Measurements from ENCODE around the gene PSKH1. TPM values are rescaled to one million over a fixed set of nuclear protein-coding genes. Genes with fewer than 3 reads are reported as not detected.

Gene PSKH1
- total RNA-seq, 1 donor from 2014 or later = 39.7 TPM

DNA sequence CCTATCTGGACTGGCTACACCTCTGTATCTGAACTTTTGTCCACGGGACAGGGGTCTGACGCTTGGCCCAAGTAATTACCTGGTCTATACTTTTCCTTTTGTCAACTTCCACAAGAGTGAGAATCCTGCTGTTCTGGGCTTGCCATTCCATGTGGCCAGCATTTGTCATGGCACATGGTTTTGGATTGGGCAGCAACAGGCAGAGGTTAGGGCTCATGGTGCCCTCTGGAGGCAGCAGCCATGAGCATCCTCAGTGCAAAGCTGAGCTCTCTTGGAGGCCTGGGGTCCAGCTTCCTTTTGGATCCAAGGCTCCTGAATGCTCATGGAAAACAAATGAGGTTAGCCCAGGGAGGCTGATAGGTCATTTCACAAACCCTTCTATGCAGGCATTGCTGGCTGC is 27.7 kb upstream of the PSKH1 start:
- peak; percentile 51 for DNase-seq (ENCODE audit: low read depth)

DNA sequence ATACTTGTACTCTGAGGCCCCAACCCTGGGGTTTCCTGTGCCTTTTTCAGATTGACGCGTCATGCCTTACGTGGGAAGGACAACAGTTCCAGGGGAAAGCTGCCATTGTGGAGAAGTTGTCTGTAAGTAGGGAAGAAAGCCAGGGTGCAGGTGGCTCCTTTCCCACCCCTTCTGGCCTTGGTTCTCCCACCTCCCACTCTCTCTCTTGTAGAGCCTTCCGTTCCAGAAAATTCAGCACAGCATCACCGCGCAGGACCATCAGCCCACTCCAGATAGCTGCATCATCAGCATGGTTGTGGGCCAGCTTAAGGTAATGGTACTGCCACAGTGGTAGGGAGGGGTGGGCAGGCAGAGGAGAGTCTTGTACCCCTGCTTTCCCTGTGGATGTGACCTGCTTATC is 24.8 kb upstream of the PSKH1 start:
- no peak for DNase-seq (ENCODE audit: low read depth)

- no peak for DNase-seq (ENCODE audit: low read depth)
These were observed 23.4 kb upstream of the PSKH1 start for GRCh38 chr16:67869653-67870052.

- DNase-seq (ENCODE audit: low read depth) = no peak
These were observed 21.8 kb upstream of the PSKH1 start for GRCh38 chr16:67871256-67871655.

DNA sequence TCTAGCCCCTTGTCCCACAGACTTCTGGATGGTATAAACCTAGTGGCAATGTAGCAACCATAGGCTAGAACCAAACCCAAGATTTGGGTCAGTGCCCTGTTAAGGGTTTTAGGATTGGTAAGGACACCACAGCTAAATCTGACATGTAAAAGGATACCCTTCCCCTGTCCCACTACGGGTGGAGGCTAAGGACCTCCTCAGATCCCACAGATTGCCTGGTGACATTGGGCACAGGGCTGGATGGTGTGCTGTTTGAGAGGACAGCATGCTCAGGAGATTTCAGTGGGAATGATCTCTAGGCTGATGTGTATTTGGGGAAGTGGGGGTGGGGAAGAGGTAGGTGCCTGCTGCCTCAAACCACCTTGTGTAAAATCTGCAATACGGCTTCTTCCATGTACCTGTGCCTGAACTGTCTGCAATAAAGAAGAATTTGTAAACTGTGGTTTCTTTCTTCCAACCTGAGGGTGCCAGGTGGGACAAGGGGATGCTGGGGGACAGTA is 20.9 kb upstream of the PSKH1 start:
- no peak for DNase-seq (ENCODE audit: low read depth)

GRCh38 chr16:67872631-67873434 is 20.2 kb upstream of the PSKH1 start, which contains the start of gene EDC4:
Gene EDC4 (plus strand): TSS chr16:67873052. CDS start chr16:67873262, 210 bp downstream.
- peak; percentile 47 for DNase-seq (ENCODE audit: low read depth)

DNA sequence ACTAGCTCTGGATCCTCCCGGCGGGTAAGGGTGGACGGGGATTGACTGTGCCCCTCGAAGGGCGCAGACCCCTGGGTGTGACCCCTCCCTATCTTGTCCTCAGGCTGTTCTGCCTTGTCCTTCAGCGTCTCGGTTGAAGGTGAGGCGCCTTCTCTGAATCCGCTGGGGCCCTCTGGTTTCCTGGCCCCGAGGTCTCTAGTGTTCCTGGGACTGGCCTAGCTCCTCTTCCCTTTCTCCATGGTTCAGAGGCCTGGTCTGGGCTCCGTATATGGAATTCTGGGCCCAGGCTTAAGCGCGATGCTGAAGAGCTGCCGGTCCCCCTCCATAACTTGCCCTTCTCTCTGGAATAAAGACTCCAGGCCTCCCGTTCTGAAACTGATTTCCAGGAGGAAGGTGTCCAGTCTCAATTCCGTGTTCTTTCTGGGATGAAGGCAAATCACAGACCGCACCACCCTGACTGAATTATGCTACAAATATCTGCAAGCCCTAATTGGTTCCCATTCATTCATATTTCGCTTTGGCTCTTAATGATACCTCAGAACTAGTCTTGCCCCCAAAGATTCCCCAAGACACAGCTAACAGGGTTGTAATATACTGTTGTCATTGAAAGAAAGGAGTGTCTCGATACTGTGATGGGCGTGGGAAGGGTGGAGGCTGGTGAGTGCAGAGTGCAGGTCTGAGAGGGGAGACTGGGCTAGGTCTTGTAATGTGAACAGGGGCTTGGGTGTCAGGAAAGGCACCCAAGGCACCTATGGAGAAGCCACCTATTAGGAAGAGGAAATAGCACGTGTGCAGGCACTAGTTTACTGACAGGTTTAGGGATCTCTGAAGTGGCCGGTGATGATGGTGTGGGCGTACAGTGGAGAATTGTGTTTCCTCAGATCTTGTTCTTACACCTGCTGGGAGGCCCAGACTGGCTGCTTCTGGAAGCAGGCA is 19.4 kb upstream of the PSKH1 start:
- no peak for DNase-seq (ENCODE audit: low read depth)

DNA sequence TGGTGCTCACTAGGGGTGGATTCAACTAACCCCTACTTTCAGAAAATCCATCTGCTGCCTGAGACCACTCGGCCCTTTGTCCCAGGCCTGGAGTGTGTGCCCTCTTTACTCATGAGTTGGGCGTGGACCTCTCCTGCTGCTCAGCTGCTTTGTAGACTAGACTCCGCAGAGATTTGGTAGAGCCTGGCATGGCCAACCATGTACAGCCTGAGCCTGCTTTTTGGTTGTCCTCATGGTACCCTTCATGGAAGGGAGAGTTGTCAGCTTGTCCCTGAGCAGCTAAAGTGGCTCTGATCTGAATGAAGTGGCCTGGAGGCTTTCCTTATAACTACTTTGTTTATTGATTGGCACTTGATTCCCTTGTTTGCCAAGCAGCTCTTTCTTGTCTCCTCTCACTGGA is 18.7 kb upstream of the PSKH1 start:
- no peak for DNase-seq (ENCODE audit: low read depth)

GRCh38 chr16:67877064-67877463 is 16.0 kb upstream of the PSKH1 start:
- no peak for DNase-seq (ENCODE audit: low read depth)

- no peak for DNase-seq (ENCODE audit: low read depth)
These were observed 14.8 kb upstream of the PSKH1 start for GRCh38 chr16:67878232-67878631.

DNA sequence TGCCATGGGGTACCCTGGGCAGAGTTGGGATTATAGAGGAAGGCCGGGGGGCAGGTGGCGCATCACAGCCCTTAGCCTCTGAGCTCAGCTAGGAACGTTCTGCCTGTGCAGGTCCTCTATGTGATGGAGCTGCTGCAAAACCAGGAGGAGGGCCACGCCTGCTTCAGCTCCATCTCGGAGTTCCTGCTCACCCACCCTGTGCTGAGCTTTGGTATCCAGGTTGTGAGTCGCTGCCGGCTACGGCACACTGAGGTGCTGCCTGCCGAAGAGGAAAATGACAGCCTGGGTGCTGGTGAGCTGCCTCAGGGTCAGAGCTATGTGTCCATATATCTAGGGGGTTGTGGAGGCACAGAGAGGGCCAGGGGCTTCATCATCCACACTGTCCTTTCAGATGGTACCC is 14.2 kb upstream of the PSKH1 start:
- DNase-seq (ENCODE audit: low read depth) = no peak

DNA sequence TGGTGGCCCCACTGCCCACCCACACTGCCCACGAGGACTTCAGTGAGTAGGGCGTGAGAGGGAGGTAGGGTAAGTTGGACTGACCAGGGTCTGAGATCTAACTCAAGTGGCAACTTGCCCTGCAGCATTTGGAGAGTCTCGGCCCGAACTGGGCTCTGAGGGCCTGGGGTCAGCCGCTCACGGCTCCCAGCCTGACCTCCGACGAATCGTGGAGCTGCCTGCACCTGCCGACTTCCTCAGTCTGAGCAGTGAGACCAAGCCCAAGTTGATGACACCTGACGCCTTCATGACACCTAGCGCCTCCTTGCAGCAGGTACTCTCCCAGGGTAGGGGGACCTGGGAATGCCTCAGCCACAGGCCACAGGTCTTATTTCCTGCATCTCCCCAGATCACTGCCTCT is 13.6 kb upstream of the PSKH1 start:
- no peak for DNase-seq (ENCODE audit: low read depth)

DNA sequence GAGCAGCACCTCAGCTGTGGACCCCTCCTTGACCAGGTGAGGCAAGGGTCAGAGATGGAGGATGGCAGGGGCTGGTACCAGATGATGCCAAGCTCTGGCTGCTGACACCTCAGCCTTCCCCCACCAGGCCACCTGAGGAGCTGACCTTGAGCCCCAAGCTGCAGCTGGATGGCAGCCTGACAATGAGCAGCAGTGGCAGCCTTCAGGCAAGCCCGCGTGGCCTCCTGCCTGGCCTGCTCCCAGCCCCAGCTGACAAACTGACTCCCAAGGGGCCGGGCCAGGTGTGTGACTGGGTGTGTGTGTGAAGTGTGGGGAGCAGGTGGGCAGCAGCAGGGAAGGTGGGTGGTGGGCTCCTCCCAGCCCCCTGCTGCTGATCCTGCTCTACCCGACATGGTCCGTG is 13.1 kb upstream of the PSKH1 start:
- no peak for DNase-seq (ENCODE audit: low read depth)

DNA sequence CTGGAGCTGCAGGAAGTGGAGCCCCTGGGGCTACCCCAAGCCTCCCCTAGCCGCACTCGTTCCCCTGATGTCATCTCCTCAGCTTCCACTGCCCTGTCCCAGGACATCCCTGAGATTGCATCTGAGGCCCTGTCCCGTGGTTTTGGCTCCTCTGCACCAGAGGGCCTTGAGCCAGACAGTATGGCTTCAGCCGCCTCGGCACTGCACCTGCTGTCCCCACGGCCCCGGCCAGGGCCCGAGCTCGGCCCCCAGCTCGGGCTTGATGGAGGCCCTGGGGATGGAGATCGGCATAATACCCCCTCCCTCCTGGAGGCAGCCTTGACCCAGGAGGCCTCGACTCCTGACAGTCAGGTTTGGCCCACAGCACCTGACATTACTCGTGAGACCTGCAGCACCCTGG is 12.5 kb upstream of the PSKH1 start:
- no peak for DNase-seq (ENCODE audit: low read depth)

DNA sequence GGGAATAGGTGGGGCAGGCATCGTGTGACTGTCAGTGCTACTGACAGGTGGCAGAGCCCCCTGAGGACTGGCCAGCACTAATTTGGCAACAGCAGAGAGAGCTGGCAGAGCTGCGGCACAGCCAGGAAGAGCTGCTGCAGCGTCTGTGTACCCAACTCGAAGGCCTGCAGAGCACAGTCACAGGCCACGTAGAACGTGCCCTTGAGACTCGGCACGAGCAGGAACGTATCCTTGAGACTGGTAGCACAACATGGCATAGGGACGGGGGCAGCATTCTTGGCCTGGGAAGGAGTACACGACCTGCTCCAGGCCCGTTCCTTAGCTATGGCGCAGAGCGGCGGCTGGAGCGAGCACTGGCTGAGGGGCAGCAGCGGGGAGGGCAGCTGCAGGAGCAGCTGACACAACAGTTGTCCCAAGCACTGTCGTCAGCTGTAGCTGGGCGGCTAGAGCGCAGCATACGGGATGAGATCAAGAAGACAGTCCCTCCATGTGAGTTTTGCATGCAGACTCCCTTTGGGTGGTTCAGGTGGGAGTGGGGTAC is 11.4 kb upstream of the PSKH1 start:
- no peak for DNase-seq (ENCODE audit: low read depth)

GRCh38 chr16:67882374-67883145 is 10.5 kb upstream of the PSKH1 start:
- DNase-seq (ENCODE audit: low read depth) = no peak

DNA sequence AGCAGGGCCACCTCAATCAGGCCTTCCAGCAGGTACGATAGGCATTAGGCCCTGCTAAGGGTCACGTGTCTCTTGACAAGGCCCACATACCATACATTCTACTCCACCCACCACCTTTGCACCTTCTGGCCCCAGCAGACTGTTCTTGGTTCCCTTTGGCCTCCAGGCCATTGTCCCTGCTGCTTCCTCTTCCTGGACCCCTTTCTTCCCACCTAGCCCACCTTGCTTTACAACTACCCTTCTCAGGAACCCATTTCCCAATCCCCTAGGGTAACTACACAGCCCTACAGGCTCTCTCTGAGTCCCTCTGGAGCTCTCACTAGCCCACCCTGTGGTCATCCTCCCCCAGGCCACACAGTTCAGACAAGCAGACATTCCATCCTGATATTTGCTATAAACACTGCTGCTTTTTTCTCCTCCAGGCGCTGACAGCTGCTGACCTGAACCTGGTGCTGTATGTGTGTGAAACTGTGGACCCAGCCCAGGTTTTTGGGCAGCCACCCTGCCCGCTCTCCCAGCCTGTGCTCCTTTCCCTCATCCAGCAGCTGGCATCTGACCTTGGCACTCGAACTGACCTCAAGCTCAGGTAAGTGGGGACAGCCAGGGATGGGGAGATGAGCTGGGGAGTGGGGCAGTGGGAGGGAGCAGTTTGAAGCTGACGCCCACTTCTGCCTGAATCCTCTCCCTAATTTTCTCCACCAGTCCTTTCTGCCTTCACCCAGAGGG is 9.7 kb upstream of the PSKH1 start:
- DNase-seq (ENCODE audit: low read depth) = no peak

- peak; percentile 21 for DNase-seq (ENCODE audit: low read depth)
These were observed 9.2 kb upstream of the PSKH1 start for GRCh38 chr16:67883872-67884261.

- DNase-seq (ENCODE audit: low read depth) = peak; percentile 40
These were observed 8.4 kb upstream of the PSKH1 start, which contains the start of gene NRN1L for GRCh38 chr16:67884684-67885083. Gene NRN1L (plus strand): TSS chr16:67884885. CDS start chr16:67884904, 19 bp downstream.

DNA sequence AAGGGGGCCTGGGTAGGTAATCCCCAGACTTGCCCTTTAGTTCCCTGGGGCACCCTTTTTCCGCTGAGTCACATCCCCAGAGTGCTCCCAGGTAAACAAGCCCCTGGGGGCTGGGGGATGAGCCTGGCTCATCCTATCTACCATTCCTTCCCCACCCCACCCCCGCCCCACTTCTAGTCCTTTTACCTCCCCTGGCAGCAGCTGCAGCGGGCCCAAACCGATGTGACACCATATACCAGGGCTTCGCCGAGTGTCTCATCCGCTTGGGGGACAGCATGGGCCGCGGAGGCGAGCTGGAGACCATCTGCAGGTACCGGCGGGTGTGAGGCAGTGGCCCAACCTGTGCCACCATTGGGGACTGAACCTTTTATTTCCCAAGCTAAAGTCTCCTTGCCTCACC is 7.5 kb upstream of the PSKH1 start:
- no peak for DNase-seq (ENCODE audit: low read depth)

DNA sequence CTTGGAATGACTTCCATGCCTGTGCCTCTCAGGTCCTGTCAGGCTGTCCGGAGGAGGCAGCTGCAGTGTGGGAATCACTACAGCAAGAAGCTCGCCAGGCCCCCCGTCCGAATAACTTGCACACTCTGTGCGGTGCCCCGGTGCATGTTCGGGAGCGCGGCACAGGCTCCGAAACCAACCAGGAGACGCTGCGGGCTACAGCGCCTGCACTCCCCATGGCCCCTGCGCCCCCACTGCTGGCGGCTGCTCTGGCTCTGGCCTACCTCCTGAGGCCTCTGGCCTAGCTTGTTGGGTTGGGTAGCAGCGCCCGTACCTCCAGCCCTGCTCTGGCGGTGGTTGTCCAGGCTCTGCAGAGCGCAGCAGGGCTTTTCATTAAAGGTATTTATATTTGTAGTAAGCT is 7.1 kb upstream of the PSKH1 start:
- DNase-seq (ENCODE audit: low read depth) = no peak
